Fibroblast of skin of scalp (primary cell): Measurements from ENCODE around the gene FKBP5.
"Not testable (repeated sequence)": the region's sequence is repeated elsewhere in the genome, so short reads cannot be mapped to it uniquely, and the experiment has no call there.

Experiments
- DNase-seq: peaks from one replicate; pipeline ENCODE4 v3.0.0-alpha.2; 2013

The FKBP5 gene

DNA sequence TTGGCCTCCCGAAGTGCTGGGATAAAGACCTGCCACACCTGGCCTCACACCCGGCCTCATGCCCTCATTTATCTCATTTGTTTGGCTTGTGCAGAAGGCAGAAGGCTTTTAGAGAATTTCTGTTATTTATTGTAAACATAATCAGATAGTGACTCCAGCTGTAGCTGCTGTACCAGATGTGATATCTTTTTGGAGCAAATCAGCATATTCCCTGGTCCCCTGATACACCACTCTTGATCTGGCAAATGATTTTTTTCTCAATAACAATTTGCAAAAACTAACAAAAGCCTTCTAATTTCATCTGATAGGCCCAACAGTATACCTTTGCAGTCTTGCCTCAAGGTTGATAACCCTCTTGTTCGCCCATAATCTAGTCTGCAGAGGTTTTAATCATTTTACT, 149.5 kb downstream of the FKBP5 start:
- DNase-seq: no peak

- not testable (repeated sequence) for DNase-seq
These were observed 152.9 kb downstream of the FKBP5 start for GRCh38 chr6:35535847-35536246.

- peak; percentile 13 for DNase-seq
These were observed 154.1 kb downstream of the FKBP5 start for GRCh38 chr6:35534407-35535170.

DNA sequence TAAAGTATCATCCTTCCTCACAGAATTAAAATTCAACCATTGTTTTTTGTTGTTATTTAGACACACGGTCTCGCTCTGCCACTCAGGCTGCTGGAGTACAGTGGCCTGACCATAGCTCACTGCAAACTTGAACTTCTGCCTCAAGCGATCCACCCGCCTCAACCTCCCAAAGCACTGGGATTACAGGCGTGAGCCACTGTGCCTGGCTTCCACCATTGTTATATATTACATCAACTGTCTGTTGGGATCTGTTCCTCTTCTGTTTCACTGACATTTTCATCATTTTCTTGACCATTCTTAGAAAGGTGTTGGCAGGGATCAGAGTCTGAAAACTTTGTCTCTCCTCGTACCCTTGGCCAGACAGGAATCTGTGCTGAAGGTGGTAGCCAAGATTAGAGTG, 154.7 kb downstream of the FKBP5 start:
- DNase-seq: no peak

GRCh38 chr6:35532126-35532525, 156.6 kb downstream of the FKBP5 start:
- DNase-seq: no peak

GRCh38 chr6:35524380-35525020, 164.2 kb downstream of the FKBP5 start:
- DNase-seq: no peak
